ENCODE data around the gene PCDHGA5.
"Not testable (repeated sequence)": the region's sequence is repeated elsewhere in the genome, so short reads cannot be mapped to it uniquely, and the experiment has no call there.

The PCDHGA5 gene

GRCh38 chr5:141414548-141415274 lies 50.7 kb downstream of the PCDHGA5 start:
- DNase-seq (ENCODE audit: low read depth), result not testable (repeated sequence)

DNA sequence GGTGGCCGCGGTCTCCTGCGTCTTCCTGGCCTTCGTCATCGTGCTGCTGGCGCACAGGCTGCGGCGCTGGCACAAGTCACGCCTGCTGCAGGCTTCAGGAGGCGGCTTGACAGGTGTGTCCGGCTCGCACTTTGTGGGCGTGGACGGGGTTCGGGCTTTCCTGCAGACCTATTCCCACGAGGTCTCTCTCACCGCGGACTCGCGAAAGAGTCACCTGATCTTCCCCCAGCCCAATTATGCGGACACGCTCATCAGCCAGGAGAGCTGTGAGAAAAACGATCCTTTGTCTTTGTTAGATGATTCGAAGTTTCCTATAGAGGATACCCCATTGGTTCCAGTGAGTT lies 51.3 kb downstream of the PCDHGA5 start:
- DNase-seq (ENCODE audit: low read depth), result not testable (repeated sequence)
